HG03442 (cell line): ENCODE data around the gene ZBTB20.

ENCODE experiments used
- ATAC-seq: cut with Tn5 transposase; IDR thresholded peaks from one replicate; pipeline ENCODE4 v1.9.1; 2021; ENCODE audit warnings: mild to moderate bottlenecking, moderate library complexity; ENCODE audit not compliant: unreplicated experiment

Gene ZBTB20

GRCh38 chr3:114874522-114874971, 272.5 kb downstream of the ZBTB20 start:
- no peak for ATAC-seq

GRCh38 chr3:114873591-114873990, 273.5 kb downstream of the ZBTB20 start:
- no peak for ATAC-seq

- no peak for ATAC-seq
Measured at GRCh38 chr3:114872588-114872987, 274.5 kb downstream of the ZBTB20 start.

- no peak for ATAC-seq
Measured at GRCh38 chr3:114872050-114872449, 275.0 kb downstream of the ZBTB20 start.

GRCh38 chr3:114867835-114868503, 279.1 kb downstream of the ZBTB20 start:
- no peak for ATAC-seq

- no peak for ATAC-seq
Measured at GRCh38 chr3:114867359-114867758, 279.7 kb downstream of the ZBTB20 start.

GRCh38 chr3:114866430-114866829, 280.7 kb downstream of the ZBTB20 start:
- no peak for ATAC-seq

- no peak for ATAC-seq
Measured at GRCh38 chr3:114864970-114865369, 282.1 kb downstream of the ZBTB20 start.

GRCh38 chr3:114863848-114864247, 283.2 kb downstream of the ZBTB20 start:
- no peak for ATAC-seq

GRCh38 chr3:114861666-114862065, 285.4 kb downstream of the ZBTB20 start:
- ATAC-seq = no peak

- no peak for ATAC-seq
Measured at GRCh38 chr3:114860531-114860930, 286.6 kb downstream of the ZBTB20 start.

- ATAC-seq = no peak
Measured at GRCh38 chr3:114858329-114858728, 288.8 kb downstream of the ZBTB20 start.

GRCh38 chr3:114857299-114857701, 289.8 kb downstream of the ZBTB20 start:
- no peak for ATAC-seq

- ATAC-seq = no peak
Measured at GRCh38 chr3:114856835-114857234, 290.3 kb downstream of the ZBTB20 start.

- ATAC-seq = peak; percentile 80
Measured at GRCh38 chr3:114855839-114856238, 291.2 kb downstream of the ZBTB20 start.

- ATAC-seq = no peak
Measured at GRCh38 chr3:114852966-114853365, 294.1 kb downstream of the ZBTB20 start.

- no peak for ATAC-seq
Measured at GRCh38 chr3:114850898-114851297, 296.2 kb downstream of the ZBTB20 start.

- no peak for ATAC-seq
Measured at GRCh38 chr3:114848643-114849350, 298.3 kb downstream of the ZBTB20 start.

GRCh38 chr3:114848082-114848481, 299.0 kb downstream of the ZBTB20 start:
- ATAC-seq = no peak

- no peak for ATAC-seq
Measured at GRCh38 chr3:114847564-114847963, 299.5 kb downstream of the ZBTB20 start.

- no peak for ATAC-seq
Measured at GRCh38 chr3:114846779-114847178, 300.3 kb downstream of the ZBTB20 start.

GRCh38 chr3:114846252-114846651, 300.8 kb downstream of the ZBTB20 start:
- no peak for ATAC-seq
